22Rv1 (cell line): Measurements from ENCODE around the gene PLA2G6.

Source experiments
- H3K27ac ChIP-seq: fragments of 450-650 bp; 2 replicates; pipeline ENCODE4 v1.5.1; 2017
- CTCF ChIP-seq: fragments of 450-650 bp; IDR thresholded peaks from 2 replicates; pipeline ENCODE4 v1.5.1; 2017; ENCODE audit warnings: mild to moderate bottlenecking
- ZFX ChIP-seq: fragments of 450-650 bp; IDR thresholded peaks from 2 replicates; pipeline ENCODE4 v1.6.1; 2017; ENCODE audit warnings: antibody characterized with exemption, borderline replicate concordance

PLA2G6 gene

DNA sequence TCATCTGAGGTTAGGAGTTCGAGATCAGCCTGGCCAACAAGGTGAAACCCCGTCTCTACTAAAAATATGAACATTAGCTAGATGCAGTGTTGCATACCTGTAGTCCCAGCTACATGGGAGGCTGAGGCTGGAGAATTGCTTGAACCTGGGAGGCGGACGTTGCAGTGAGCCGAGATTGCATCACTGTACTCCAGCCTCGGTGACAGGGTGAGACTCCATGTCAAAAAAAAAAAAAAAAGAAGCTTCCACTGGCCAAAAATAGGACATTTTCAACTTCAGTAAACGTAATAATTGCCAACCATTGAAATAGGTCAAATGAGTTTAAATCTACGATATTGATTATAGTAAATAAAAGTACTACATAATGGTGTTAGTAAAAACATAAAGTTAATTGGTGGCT, 78.0 kb downstream of the PLA2G6 start:
- H3K27ac ChIP-seq, result 0 out of 2 replicates have a peak overlapping the region, but pooled peaks have one; percentile 39
- TF ChIP-seq ZFX (no peak), CTCF (no peak)

DNA sequence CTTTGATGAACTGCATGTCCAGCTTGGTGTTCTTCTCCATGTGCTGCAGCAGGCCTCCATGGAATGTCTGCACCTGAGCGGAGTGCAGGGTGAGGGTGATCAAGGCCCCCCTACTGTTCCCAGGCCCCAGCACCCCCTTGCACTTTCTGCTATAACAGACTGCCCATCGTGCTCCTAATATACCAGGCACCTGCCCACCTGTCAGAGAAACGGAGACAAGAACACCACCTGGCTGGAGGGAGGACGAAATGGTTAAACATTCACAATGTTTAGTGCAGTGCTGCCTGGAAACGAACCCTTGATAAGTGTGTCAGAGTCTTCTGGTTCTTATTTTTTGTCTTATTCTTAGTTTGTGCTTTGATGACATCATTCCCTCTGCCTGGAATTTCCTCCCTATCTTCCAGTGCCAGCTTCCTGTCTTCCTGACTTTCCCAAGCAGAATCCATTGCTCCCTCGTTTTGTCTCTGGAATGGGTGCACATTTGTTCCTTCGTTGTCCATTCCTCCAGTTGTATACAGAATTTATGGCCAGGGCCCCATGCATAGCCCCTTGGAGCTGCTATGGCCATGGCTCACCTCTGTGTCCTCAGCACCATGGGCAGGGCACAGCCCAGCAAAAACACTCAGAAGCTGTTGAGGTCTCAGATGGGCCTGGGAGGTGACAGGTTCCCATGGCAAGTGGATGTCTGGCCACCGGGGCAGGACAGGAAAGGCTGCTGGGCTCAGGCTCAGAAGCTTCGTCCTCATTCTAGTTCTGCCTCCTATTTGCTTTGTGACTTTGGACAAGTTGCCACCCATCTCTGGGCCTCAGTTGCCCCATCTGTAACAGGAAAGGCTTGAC, 83.0 kb downstream of the PLA2G6 start:
- no peak for TF ChIP-seq ZFX
- no peak for TF ChIP-seq CTCF
- no peak overlapping the region for H3K27ac ChIP-seq

DNA sequence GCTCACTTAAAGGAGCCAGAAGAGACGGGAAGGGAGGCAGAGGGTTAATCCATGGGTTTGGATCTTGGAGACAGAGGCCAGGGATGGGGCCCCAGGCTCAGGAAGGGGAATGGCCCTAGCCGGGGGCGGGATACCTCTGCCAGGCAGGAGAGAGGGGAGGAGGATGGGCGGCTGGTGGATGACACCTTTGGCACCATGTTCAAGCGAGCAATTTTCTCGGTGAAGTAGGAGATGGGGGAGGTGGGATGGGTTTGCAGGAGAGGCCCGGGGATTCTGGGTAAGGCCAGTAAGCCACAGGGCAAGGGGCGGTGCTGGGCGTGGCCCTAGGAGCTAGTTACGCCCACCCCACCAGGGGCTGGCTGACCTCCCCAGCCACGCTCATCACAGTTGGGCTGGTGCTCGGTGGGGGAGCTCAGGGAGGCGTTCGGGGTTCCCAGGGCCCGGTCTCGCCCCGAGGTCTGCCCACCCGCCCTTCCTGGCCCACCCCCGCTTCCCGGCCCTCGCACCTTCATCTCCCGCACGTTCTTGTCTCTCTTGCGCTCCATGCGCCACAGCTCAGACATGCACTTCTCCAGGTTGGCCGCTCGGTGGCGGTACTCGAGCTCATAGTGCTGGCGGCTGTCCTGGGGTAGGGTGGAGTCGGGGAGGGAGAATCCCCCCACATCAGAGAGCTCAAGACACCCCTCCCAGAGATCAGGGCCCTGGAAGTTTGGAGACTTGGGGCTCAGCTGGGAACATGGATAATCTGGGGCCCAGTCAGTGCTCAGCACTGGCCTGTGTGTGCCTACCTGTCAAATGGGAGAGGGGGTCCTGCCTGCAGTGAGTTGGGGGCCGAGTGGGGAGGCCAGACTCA, 83.8 kb downstream of the PLA2G6 start:
- TF ChIP-seq CTCF (no peak), ZFX (no peak)
- no peak overlapping the region for H3K27ac ChIP-seq

- H3K27ac ChIP-seq, result no peak overlapping the region
- no peak for TF ChIP-seq CTCF
- no peak for TF ChIP-seq ZFX
These were observed 84.6 kb downstream of the PLA2G6 start for GRCh38 chr22:38097058-38097457.

DNA sequence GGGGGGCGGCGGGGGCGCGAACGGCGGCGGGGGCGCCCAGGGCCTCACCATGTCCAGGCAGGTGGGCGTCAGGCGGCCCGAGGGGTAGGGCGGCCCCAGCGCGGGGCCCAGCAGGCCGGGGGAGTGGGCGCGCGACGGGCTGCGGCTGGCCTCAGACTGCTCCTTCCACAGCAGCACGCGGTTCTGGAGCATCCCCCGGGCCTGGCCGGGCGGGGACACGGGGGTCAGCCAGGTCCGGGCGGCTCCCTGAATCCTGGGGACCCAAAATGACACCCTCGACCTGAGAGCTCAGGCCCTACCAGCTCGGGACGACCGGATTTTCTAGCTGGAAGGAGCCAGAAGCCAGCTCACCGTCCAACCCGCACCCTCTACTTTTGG, 92.2 kb downstream of the PLA2G6 start:
- no peak for TF ChIP-seq CTCF
- H3K27ac ChIP-seq, result 0 out of 2 replicates have a peak overlapping the region, but pooled peaks have one; percentile 4

DNA sequence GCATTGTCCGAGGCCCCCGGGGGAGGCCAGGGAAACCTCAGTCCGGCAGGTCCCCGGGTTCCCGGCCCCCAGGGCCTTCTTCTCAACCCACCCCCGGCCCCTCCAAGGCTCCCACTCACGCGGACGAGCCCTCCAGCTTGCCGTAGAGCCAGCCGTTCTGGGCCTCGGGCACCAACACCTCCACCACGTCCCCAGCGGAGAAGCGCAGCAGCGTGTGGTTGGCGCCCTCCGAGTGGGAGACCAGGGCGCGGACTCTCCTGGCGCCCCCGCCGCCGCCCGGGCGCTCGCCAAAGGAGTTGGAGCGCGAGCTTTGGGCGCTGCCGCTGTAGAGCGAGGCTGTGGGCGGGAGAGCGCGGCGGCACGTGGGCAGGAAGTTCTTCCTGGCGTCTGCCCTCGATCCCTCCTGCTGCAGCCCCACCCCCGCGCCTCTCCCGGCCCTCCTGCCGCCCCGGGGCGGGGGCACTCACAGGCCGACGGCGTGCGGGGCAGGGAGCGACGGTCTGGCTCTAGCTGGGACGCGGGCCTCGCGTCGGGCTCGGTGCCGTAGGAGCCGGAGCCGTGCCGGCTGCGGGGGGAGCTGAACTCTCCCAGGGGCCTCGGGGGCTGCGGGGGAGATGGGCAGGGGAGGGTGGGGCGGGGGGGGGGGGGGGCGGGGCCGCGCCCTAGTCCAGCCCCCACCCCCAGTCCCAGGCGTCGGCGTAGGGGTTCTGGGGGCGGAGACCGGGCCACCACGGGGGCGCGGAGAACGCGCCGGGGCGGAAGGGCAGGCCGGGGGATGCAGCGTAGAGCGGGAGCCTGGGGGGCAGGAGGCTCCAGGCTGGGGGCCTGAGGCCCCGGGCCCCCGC, 92.8 kb downstream of the PLA2G6 start:
- no peak overlapping the region for H3K27ac ChIP-seq
- TF ChIP-seq CTCF (no peak), ZFX (no peak)
